Mesothelial cell of epicardium (in vitro differentiated cells): ENCODE data around the gene FRS3. TPM values are rescaled to one million over a fixed set of nuclear protein-coding genes. Genes with fewer than 3 reads are reported as not detected.

ENCODE experiments used
- DNase-seq, 2 experiments: peaks; one replicate each; pipeline ENCODE4 v3.0.0; 2021; ENCODE audit warnings: low spot score in 2 of 2; ENCODE audit not compliant: unreplicated experiment in 2 of 2
- H3K27ac Mint-ChIP-seq: 2 replicates; pipeline ENCODE4 v1.8.0; 2021; ENCODE audit warnings: mixed read lengths
- H3K27me3 Mint-ChIP-seq: 2 replicates; pipeline ENCODE4 v1.8.0; 2021; ENCODE audit warnings: low read depth, mixed read lengths
- H3K36me3 Mint-ChIP-seq: 2 replicates; pipeline ENCODE4 v1.8.0; 2021; ENCODE audit warnings: mixed read lengths
- H3K4me1 Mint-ChIP-seq: 2 replicates; pipeline ENCODE4 v1.8.0; 2021; ENCODE audit warnings: mixed read lengths
- H3K4me3 Mint-ChIP-seq: 2 replicates; pipeline ENCODE4 v1.8.0; 2021; ENCODE audit warnings: mild to moderate bottlenecking, moderate library complexity, mixed read lengths
- H3K9me3 Mint-ChIP-seq: 2 replicates; pipeline ENCODE4 v1.8.0; 2021; ENCODE audit warnings: mixed read lengths
- total RNA-seq: library from RNA; stranded (reverse); gene quantifications from 3 replicates; pipeline ENCODE4 v1.2.1, GENCODE V29; 2021
- TF ChIP-seq, protein P1 (sequence below): fragments of 200-600 bp; sonication (generic); IDR thresholded peaks from one replicate; pipeline ENCODE4 v1.5.0; 2021; ENCODE audit warnings: antibody characterized with exemption; ENCODE audit not compliant: unreplicated experiment

The FRS3 gene
- total RNA-seq, 1 donor from 2014 or later = 6.8 TPM

DNA sequence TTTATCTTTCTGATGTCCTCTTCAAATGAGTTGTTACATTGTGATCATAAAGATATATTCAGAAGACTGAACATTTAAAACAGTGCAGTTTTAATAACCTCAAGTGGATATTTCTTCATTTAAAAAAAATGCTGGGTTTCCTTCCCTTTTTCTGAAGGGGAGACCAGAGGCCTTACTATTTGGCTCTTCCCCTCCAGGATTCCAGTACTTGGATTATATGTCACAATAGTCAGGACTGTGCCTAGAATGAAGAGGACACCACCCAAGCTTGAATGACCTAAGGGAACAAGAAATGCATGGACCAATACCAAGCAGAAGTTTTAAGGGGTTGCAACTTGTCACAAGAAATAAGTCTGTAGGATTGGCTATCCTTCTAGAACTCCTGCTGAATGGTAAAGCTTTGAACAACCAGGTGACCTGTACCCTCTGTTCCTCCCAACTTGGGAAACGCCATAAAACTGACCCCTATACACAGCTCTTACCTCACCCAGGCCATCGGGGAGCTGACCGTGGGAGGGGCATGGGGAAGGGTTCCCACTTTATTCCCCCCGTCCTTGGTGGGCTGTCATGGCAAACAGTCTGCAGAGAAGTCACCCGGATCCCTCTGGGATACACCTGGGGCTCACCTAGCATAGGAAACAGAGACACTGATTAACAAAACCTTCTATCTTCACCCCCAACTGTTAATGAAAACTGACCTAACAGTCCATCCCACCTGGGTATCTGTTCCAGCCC lies 2.0 kb downstream of the FRS3 start:
- peaks cover 12% of the 10 kb centered on the region for H3K36me3 Mint-ChIP-seq
- TF ChIP-seq, protein P1, sequence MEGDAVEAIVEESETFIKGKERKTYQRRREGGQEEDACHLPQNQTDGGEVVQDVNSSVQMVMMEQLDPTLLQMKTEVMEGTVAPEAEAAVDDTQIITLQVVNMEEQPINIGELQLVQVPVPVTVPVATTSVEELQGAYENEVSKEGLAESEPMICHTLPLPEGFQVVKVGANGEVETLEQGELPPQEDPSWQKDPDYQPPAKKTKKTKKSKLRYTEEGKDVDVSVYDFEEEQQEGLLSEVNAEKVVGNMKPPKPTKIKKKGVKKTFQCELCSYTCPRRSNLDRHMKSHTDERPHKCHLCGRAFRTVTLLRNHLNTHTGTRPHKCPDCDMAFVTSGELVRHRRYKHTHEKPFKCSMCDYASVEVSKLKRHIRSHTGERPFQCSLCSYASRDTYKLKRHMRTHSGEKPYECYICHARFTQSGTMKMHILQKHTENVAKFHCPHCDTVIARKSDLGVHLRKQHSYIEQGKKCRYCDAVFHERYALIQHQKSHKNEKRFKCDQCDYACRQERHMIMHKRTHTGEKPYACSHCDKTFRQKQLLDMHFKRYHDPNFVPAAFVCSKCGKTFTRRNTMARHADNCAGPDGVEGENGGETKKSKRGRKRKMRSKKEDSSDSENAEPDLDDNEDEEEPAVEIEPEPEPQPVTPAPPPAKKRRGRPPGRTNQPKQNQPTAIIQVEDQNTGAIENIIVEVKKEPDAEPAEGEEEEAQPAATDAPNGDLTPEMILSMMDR = no peak
- no peaks in the 10 kb centered on the region for H3K9me3 Mint-ChIP-seq
- peaks cover 7% of the 10 kb centered on the region for H3K27me3 Mint-ChIP-seq
- H3K4me1 Mint-ChIP-seq = peaks cover 16% of the 10 kb centered on the region
- no peak for DNase-seq
- H3K4me3 Mint-ChIP-seq = no peak overlapping the region
- no peak overlapping the region for H3K27ac Mint-ChIP-seq

DNA sequence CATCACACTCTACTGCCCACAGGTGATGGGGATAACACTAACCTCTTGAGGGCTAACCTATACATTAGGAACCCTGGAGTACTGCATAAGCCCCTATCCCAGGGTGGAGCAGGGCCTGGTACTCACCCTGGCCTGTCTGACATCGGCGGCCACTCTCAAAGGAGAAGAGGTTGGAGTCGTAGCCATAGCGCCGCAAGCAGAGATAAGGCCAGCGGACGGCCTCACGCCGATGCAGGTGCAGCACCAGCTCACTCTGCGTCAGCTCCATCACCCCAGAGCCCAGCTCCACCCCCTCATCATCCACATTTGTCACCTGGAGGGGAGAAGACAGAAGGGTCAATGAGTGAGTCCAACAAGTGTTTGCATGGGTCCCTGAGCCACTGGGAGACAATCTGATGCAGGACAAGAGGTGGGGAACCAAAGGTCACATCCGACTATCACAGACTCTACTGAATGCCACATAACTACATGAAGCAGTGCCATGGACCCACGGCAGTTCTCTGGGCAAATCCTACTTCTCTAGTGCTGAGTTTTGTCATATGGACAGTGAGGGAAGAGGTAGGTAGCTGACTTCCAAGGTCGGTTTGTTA lies 4.3 kb downstream of the FRS3 start:
- no peak overlapping the region for H3K4me3 Mint-ChIP-seq
- H3K27me3 Mint-ChIP-seq = no peaks in the 10 kb centered on the region
- TF ChIP-seq, protein P1 = no peak
- peaks cover 6% of the 10 kb centered on the region for H3K4me1 Mint-ChIP-seq
- H3K9me3 Mint-ChIP-seq = no peaks in the 10 kb centered on the region
- peaks cover 24% of the 10 kb centered on the region for H3K36me3 Mint-ChIP-seq
- H3K27ac Mint-ChIP-seq = no peak overlapping the region
- DNase-seq = no peak

DNA sequence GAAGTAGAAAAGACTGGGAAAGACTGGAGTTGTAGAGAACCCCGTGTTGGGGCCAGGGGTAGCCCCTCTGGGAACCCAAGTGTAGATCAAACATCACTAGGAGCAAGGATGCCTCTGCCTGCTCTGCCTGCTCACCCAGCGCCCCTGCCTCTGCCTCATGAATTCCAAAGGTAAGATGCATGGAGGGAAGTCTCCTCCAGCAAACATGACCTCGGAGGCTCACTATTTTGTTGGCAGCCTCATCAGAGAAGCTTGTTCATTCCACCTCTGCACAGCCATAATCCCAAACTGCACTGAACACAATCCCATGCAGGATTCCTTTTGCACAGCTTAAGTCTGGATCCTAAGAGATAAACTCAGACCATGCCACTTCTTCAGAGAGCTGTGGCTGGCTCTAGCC lies 4.9 kb downstream of the FRS3 start:
- H3K27me3 Mint-ChIP-seq = no peaks in the 10 kb centered on the region
- H3K9me3 Mint-ChIP-seq = no peaks in the 10 kb centered on the region
- H3K4me1 Mint-ChIP-seq = peaks cover 6% of the 10 kb centered on the region
- TF ChIP-seq, protein P1 = no peak
- DNase-seq = no peak
- peaks cover 24% of the 10 kb centered on the region for H3K36me3 Mint-ChIP-seq
- H3K27ac Mint-ChIP-seq = no peak overlapping the region
- no peak overlapping the region for H3K4me3 Mint-ChIP-seq

DNA sequence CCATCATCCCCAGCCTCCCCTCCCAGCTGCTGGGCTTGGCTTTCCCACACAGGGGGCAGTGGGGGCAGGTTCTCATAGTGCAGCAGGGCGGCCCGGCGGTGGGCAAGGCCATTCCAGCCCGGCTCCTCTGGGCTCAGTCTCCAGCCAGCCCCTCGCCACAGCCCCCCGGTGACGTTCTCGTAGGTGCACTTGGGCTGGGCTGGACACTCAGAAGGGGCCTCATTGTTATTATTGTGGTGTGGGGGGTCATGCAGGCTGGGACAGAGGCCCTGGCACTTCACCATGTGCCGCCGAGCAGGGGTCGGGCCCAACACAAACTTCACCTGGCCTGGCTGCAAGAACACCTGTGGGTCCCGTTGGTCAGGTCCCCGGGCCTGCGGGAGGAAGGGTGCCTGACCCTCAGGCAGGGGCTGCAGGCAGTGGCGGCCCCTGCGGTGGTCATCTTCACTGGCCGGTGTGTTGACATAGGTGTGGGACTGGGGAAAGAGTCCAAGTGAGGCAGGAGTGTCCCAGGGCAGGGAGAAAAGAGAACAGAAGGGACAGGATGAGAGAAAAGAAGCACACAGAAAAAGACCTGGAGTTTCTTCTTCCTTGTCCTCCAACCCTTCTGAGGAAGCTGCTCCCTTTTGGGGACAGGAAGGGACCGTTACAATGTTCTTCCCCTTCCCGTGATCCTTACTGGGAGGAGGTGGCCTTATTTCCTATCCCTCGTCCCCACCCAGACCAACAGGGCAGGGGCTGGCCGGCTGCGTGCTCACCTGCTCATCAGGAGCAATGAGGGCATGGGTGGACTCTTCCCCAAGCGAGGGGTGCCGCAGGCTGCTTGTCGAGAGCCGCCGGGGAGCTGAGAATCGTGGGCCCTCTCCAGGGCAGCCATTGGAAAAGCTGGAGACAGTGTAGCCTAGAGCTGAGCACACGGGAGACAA lies 8.4 kb downstream of the FRS3 start:
- Mint-ChIP-seq H3K4me1 (peaks cover 25% of the 10 kb centered on the region), H3K4me3 (no peak overlapping the region), H3K9me3 (no peaks in the 10 kb centered on the region), H3K27me3 (peaks cover 13% of the 10 kb centered on the region), H3K36me3 (peaks cover 24% of the 10 kb centered on the region), H3K27ac (no peak overlapping the region)
- DNase-seq = no peak
- TF ChIP-seq, protein P1 = no peak

DNA sequence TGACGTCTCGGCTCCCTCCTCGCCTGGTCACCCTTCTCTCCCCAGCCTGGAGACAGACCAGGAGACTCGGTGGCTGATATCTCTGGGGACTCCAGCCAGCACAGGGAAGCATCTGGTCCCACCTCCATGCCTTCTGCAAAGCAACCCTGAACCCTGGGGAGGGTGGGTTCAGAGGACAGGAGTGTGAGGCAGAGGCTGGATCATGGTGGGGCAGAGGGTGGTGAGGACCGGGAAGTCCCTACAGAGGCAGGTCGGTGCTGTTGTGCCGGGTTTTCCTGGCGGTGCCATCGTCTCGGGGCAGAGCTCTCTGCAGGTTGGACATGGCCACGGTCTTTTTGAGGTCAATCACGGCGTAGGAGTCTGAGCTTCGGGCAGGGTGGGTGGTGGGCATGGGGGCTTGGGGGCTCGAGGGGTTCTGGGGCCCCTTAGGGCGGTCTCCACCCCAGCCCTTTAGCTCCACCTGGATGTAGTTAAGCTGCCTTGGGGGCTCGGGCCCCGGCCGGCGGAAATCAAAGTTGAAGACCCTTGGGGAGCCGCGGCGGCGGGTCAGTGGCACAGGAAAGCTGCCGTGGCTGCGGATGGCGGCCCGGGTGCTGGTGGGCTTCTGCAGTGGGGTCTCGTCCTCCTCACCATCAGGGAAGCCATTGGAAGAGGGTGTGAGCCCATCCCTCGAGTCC lies 9.2 kb downstream of the FRS3 start:
- H3K4me1 Mint-ChIP-seq = peaks cover 25% of the 10 kb centered on the region
- H3K4me3 Mint-ChIP-seq = no peak overlapping the region

More for the DNA sequence above, 9.2 kb downstream of the FRS3 start:
- H3K9me3 Mint-ChIP-seq = no peaks in the 10 kb centered on the region
- peaks cover 20% of the 10 kb centered on the region for H3K27me3 Mint-ChIP-seq
- TF ChIP-seq, protein P1 = no peak
- no peak for DNase-seq
- peaks cover 24% of the 10 kb centered on the region for H3K36me3 Mint-ChIP-seq
- no peak overlapping the region for H3K27ac Mint-ChIP-seq
